ENCODE data around the gene IGFBP2.

IGFBP2 gene

GRCh38 chr2:216690456-216690852, 57.2 kb downstream of the IGFBP2 start:
- DNase-seq (ENCODE audit: low spot score), result no peak
- no peak for TF ChIP-seq CTCF (IDR thresholded peaks at IDR 0.05; ENCODE audit: borderline replicate concordance, control extremely low read depth, extremely low read depth, insufficient read depth, missing control alignments)
- in situ Hi-C loops (cut with MboI; ENCODE audit: low sequenced_read_pairs, unreplicated experiment), result loop anchor here (10.0 kb wide), 2 partner anchors 824 to 1024 kb away; no protein-coding TSS in a partner anchor

GRCh38 chr2:216690853-216691741, 57.9 kb downstream of the IGFBP2 start:
- no peak for TF ChIP-seq CTCF (IDR thresholded peaks at IDR 0.05; ENCODE audit: borderline replicate concordance, control extremely low read depth, extremely low read depth, insufficient read depth, missing control alignments)
- peak; percentile 78 for DNase-seq (ENCODE audit: low spot score)
- in situ Hi-C loops (cut with MboI; ENCODE audit: low sequenced_read_pairs, unreplicated experiment), result loop anchor here (10.0 kb wide), 2 partner anchors 824 to 1024 kb away; no protein-coding TSS in a partner anchor

- in situ Hi-C loops (cut with MboI; ENCODE audit: low sequenced_read_pairs, unreplicated experiment), result loop anchor here (10.0 kb wide), 2 partner anchors 822 to 1022 kb away; no protein-coding TSS in a partner anchor
- DNase-seq (ENCODE audit: low spot score), result peak; percentile 82
- TF ChIP-seq CTCF (IDR thresholded peaks at IDR 0.05; ENCODE audit: borderline replicate concordance, control extremely low read depth, extremely low read depth, insufficient read depth, missing control alignments), result no peak
Measured at GRCh38 chr2:216692636-216693413, 59.6 kb downstream of the IGFBP2 start.

GRCh38 chr2:216693414-216694080, 60.3 kb downstream of the IGFBP2 start:
- DNase-seq (ENCODE audit: low spot score), result no peak
- in situ Hi-C loops (cut with MboI; ENCODE audit: low sequenced_read_pairs, unreplicated experiment), result loop anchor here (10.0 kb wide), 2 partner anchors 821 to 1021 kb away; no protein-coding TSS in a partner anchor
- no peak for TF ChIP-seq CTCF (IDR thresholded peaks at IDR 0.05; ENCODE audit: borderline replicate concordance, control extremely low read depth, extremely low read depth, insufficient read depth, missing control alignments)

GRCh38 chr2:216694082-216694825, 61.0 kb downstream of the IGFBP2 start:
- DNase-seq (ENCODE audit: low spot score), result no peak
- in situ Hi-C loops (cut with MboI; ENCODE audit: low sequenced_read_pairs, unreplicated experiment), result loop anchor here (10.0 kb wide), 2 partner anchors 821 to 1021 kb away; no protein-coding TSS in a partner anchor
- TF ChIP-seq CTCF (IDR thresholded peaks at IDR 0.05; ENCODE audit: borderline replicate concordance, control extremely low read depth, extremely low read depth, insufficient read depth, missing control alignments), result no peak
